Endodermal cell (in vitro differentiated cells): ENCODE results near the gene THSD1. TPM values are rescaled to one million over a fixed set of nuclear protein-coding genes. Genes with fewer than 3 reads are reported as not detected.

Experiments
- DNase-seq: peaks from one replicate; pipeline ENCODE4 v3.0.0-alpha.2; 2017
- H3K27ac ChIP-seq: 2 replicates; pipeline ENCODE4 v1.5.1; 2013; ENCODE audit warnings: mild to moderate bottlenecking, low read depth, low read length, moderate library complexity
- H3K27me3 ChIP-seq: 2 replicates; pipeline ENCODE4 v1.6.1; 2013; ENCODE audit warnings: mild to moderate bottlenecking, low read length, moderate library complexity; ENCODE audit not compliant: insufficient read depth, control insufficient read depth, poor library complexity, severe bottlenecking
- H3K36me3 ChIP-seq: 2 replicates; pipeline ENCODE4 v1.7.0; 2013; ENCODE audit warnings: mild to moderate bottlenecking, low read length, moderate library complexity; ENCODE audit not compliant: control insufficient read depth, insufficient read depth
- H3K4me1 ChIP-seq: one replicate; pipeline ENCODE4 v1.7.0; 2013; ENCODE audit warnings: low read length; ENCODE audit not compliant: control insufficient read depth, insufficient read depth
- H3K4me3 ChIP-seq: 2 replicates; pipeline ENCODE4 v1.5.1; 2013; ENCODE audit warnings: mild to moderate bottlenecking, low read length, moderate library complexity
- H3K9ac ChIP-seq: 2 replicates; pipeline ENCODE4 v1.6.1; 2013; ENCODE audit warnings: mild to moderate bottlenecking, low read length, moderate library complexity; ENCODE audit not compliant: poor library complexity, severe bottlenecking; ENCODE audit errors: extremely low read depth
- H3K9me3 ChIP-seq: 2 replicates; pipeline ENCODE4 v1.6.1; 2013; ENCODE audit warnings: mild to moderate bottlenecking, low read length, moderate library complexity; ENCODE audit not compliant: control insufficient read depth
- H3K27ac Mint-ChIP-seq: 2 replicates; pipeline ENCODE4 v1.8.0; 2020; ENCODE audit warnings: mixed read lengths
- H3K27me3 Mint-ChIP-seq: 2 replicates; pipeline ENCODE4 v1.8.0; 2021; ENCODE audit warnings: mild to moderate bottlenecking, mixed read lengths; ENCODE audit not compliant: insufficient read depth
- H3K36me3 Mint-ChIP-seq: 2 replicates; pipeline ENCODE4 v1.8.0; 2020; ENCODE audit warnings: low read depth, mixed read lengths
- H3K4me1 Mint-ChIP-seq: 2 replicates; pipeline ENCODE4 v1.8.0; 2020; ENCODE audit warnings: mixed read lengths
- H3K4me3 Mint-ChIP-seq: 2 replicates; pipeline ENCODE4 v1.8.0; 2020; ENCODE audit warnings: mild to moderate bottlenecking, moderate library complexity, mixed read lengths
- H3K9me3 Mint-ChIP-seq: 2 replicates; pipeline ENCODE4 v1.8.0; 2020; ENCODE audit warnings: mild to moderate bottlenecking, mixed read lengths
- WGBS, 2 experiments: methylation state at CpG; one replicate each; pipeline versions ENCODE4 v1.1.5 to v1.1.7; 2013; ENCODE audit warnings: missing lambda C conversion rate in 2 of 2, mixed read lengths in 1 of 2; ENCODE audit not compliant: insufficient coverage in 1 of 2, insufficient read length in 1 of 2; 5-methylcytosine and 5-hydroxymethylcytosine counted together
- total RNA-seq, 2 donors: library from RNA; stranded (reverse); fragmentation: NEBNext Ultra II Directional in 1 of 2; extraction: Animal tissue kit (Norgen Biotek cat#: 25700) in 1 of 2; gene quantifications; 2 replicates in 1 of 2; 3 replicates in 1 of 2; pipeline ENCODE4 v1.2.1, GENCODE V29; 2021
- TF ChIP-seq, protein P1 (sequence below): fragments of 200-600 bp; sonication (generic); conservative IDR thresholded peaks from 2 replicates; pipeline ENCODE4 v1.5.0; 2021; ENCODE audit warnings: antibody characterized with exemption, mild to moderate bottlenecking

Gene THSD1
- total RNA-seq, 2 donors from 2014 or later = 0.48 to 0.73 TPM

DNA sequence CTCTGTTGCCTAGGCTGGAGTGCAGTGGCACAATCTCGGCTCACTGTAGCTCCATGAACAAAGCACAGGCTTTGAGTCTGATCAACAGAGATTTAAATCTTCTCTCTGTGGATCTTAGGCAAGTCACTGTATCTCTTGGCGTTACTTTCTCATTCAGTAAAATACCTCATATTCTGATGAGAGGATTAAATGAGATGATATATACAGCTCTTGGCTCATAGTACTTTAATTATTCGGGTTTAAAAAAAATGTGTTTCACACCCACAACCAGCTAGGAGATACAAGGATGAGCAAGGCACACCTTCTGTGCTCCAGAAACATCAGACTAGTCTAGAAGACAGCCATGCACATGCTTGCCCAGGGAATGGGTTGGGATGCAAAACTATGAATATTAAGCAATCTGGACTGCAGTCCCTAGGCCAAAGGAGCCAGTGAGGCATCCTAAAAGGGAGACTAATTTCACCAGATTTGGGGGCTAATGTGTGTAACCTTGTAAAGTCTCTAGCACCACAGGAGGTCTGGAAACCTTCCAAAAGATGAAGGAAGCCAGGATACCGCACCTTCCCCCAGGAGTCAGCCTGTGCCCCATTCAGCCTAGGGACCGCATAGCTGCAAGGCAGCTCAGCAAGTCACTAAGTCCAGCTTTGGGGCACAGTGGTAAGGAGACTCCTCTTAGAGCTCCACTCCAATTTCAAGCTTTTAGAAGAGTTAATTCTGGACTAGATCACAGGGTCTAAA is 42.0 kb upstream of the THSD1 start:
- peaks cover 14% of the 10 kb centered on the region for H3K4me1 Mint-ChIP-seq
- Histone ChIP-seq H3K4me1 (no peaks in the 10 kb centered on the region), H3K27me3 (no peaks in the 10 kb centered on the region), H3K27ac (no peak overlapping the region), H3K4me3 (peak overlapping the region; percentile 66), H3K9me3 (no peaks in the 10 kb centered on the region), H3K36me3 (peaks cover 21% of the 10 kb centered on the region), H3K9ac (no peak overlapping the region)
- H3K4me3 Mint-ChIP-seq = no peak overlapping the region
- TF ChIP-seq, protein P1, sequence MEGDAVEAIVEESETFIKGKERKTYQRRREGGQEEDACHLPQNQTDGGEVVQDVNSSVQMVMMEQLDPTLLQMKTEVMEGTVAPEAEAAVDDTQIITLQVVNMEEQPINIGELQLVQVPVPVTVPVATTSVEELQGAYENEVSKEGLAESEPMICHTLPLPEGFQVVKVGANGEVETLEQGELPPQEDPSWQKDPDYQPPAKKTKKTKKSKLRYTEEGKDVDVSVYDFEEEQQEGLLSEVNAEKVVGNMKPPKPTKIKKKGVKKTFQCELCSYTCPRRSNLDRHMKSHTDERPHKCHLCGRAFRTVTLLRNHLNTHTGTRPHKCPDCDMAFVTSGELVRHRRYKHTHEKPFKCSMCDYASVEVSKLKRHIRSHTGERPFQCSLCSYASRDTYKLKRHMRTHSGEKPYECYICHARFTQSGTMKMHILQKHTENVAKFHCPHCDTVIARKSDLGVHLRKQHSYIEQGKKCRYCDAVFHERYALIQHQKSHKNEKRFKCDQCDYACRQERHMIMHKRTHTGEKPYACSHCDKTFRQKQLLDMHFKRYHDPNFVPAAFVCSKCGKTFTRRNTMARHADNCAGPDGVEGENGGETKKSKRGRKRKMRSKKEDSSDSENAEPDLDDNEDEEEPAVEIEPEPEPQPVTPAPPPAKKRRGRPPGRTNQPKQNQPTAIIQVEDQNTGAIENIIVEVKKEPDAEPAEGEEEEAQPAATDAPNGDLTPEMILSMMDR = no peak
- peaks cover 14% of the 10 kb centered on the region for H3K36me3 Mint-ChIP-seq
- no peaks in the 10 kb centered on the region for H3K27me3 Mint-ChIP-seq
- WGBS, 2 experiments = 93 to 100% methylated on average over 2 to 5 of the region's 5 CpGs
- no peak for DNase-seq
- H3K9me3 Mint-ChIP-seq = no peaks in the 10 kb centered on the region
- no peak overlapping the region for H3K27ac Mint-ChIP-seq

DNA sequence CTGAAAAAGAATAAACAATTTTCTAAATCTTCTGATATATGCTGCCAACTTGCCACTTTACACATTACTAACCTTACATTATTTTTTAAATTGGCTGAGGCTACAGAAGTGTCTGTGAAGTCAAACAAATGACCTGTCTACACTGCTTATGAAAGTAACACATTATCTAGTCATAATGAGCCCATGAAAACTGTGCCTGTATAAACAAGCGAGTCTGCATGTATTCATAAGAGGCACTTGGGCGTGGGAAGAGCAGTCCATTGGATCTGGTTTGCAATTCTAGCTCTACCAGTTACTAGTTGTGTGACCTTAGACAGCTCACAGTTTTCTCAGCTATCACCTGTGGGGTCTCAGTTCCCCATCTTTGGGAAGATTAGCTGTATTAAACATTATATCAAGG is 41.4 kb upstream of the THSD1 start:
- Histone ChIP-seq H3K27me3 (no peaks in the 10 kb centered on the region), H3K4me1 (no peaks in the 10 kb centered on the region), H3K9ac (no peak overlapping the region), H3K27ac (no peak overlapping the region), H3K36me3 (peaks cover 28% of the 10 kb centered on the region), H3K4me3 (no peak overlapping the region), H3K9me3 (no peaks in the 10 kb centered on the region)
- DNase-seq = no peak
- Mint-ChIP-seq H3K9me3 (no peaks in the 10 kb centered on the region), H3K27ac (no peak overlapping the region), H3K4me3 (no peak overlapping the region), H3K36me3 (peaks cover 14% of the 10 kb centered on the region), H3K4me1 (peaks cover 14% of the 10 kb centered on the region), H3K27me3 (no peaks in the 10 kb centered on the region)
- TF ChIP-seq, protein P1 = no peak
- WGBS, 2 experiments = 96 to 100% methylated on average over 2 of the region's 2 CpGs

DNA sequence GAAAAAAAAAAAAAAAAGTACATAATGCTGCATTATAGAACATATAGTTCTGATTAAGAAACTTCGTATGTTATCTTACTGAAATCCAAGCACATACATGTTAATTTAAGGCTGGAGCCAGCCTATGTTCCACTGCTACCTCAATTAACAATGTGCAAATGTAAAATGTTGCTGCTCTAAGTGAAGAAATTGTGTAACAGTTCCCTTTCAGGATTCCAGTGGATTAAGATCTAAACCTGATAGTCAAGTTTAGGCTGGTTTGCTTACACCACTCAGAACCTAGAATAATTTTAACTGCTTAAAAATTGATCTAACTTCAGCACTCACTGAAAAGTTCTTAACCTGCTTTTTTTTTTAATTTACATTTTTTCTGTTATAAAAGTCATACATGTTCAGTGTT is 40.3 kb upstream of the THSD1 start:
- peaks cover 14% of the 10 kb centered on the region for H3K4me1 Mint-ChIP-seq
- Histone ChIP-seq H3K4me3 (no peak overlapping the region), H3K27ac (no peak overlapping the region), H3K36me3 (peaks cover 38% of the 10 kb centered on the region), H3K27me3 (no peaks in the 10 kb centered on the region), H3K4me1 (no peaks in the 10 kb centered on the region), H3K9ac (no peak overlapping the region), H3K9me3 (no peaks in the 10 kb centered on the region)
- H3K9me3 Mint-ChIP-seq = no peaks in the 10 kb centered on the region
- peaks cover 19% of the 10 kb centered on the region for H3K36me3 Mint-ChIP-seq
- WGBS, 2 experiments = 100% methylated on average over 1 of the region's 1 CpG; no CpG with 5 or more reads in 1 of the 2 experiments
- no peak overlapping the region for H3K27ac Mint-ChIP-seq
- no peaks in the 10 kb centered on the region for H3K27me3 Mint-ChIP-seq
- no peak for DNase-seq
- H3K4me3 Mint-ChIP-seq = no peak overlapping the region
- TF ChIP-seq, protein P1 = no peak
